Fibroblast of skin of left biceps (primary cell): ENCODE measurements around the gene FRAT2.

Source experiments
- DNase-seq, 2 experiments: peaks; one replicate each; pipeline ENCODE4 v3.0.0-alpha.2; 2013; ENCODE audit warnings: low read depth in 2 of 2

The FRAT2 gene

DNA sequence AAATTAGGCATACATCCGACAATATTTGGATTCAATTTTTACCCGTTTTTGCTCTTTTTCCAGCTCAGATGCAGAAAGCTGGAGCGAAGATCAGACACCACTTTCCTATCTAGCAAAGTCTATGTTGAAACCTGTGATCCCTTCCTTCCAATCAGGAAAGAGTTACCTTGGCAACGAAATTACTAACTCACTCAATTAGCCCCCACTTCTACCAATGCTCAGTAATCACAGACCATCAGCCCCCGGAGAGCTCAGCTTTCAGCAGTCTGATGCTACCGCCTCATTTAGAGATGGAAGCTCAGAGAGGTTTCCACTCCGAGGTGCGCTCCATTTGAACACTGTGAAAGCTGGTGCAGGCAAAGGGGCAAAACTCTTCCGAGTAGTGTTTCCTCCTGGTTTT, 8.8 kb downstream of the FRAT2 start:
- no peak for DNase-seq

DNA sequence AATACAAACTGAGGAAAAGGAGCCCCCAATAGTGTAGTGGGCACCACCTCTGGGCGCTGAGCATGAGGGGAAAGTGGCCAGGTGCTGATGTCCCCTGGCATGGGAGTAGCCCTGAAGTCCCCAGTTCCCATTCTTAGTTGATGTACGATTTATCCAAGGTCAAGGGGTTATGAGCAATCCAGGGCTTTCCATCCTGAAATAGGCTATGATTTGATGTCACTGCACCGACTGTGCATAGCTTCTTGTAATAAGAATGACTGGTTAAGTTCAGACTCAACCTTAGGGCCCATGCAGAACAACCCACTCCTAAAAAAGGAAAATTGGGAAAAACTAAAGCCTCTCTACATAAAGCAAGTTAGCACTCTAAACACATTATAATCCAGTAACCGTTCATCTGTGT, 11.0 kb downstream of the FRAT2 start:
- no peak for DNase-seq

DNA sequence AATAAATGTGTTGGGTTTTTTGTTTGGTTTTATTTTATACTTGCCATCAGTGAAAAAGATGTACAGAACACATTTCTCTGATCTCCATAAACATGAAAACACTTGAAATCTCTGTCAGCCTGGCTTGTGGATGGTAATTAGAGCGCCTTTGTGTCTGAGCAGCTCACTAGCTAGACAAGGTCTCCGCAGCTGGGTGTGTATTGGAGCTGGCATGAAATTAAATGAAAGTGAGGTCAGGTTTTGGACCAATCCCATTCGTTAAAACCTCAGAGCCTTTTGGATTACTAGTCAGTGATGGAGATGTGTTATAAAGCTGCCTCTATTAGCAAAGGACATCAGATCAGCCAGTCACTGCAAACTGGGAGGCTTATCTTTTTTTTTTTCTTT, 12.7 kb downstream of the FRAT2 start:
- no peak for DNase-seq

DNA sequence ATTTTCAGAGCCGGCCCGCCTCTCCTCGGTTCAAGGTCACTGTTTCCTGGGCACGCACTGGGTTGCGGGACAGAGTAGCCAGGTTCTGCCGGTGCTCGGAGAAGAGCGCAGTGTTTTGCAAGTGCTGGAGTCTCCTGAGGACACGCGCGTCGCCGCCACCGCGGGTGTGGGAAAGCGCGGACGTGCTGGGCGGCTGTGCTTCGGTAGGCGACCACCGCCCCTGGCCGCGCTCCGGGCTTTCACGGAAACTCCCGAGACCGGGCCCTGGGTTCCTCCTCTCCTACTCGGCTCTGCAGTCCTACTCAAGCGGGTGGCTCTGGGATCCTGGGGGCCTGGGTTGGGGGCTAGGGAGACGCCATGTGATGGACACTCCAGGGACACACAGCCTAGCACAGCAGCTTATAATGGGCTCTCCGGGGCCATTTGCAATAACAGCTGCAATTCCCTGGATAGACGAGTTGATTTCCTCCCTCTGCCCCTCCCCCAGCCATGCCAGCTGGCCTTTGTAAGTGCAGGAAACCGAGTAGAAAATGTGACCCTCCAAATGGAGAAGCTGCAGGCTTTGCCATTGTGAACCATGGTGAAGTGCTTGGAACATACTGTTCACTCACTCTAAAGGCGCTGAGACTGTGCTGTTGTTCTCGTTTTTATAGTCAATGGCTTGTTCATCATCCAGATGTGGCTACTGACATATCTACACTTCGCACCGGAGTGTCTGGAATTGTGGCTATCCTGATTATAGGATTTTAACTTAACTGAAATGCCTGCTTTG, 13.3 kb downstream of the FRAT2 start:
- no peak for DNase-seq

DNA sequence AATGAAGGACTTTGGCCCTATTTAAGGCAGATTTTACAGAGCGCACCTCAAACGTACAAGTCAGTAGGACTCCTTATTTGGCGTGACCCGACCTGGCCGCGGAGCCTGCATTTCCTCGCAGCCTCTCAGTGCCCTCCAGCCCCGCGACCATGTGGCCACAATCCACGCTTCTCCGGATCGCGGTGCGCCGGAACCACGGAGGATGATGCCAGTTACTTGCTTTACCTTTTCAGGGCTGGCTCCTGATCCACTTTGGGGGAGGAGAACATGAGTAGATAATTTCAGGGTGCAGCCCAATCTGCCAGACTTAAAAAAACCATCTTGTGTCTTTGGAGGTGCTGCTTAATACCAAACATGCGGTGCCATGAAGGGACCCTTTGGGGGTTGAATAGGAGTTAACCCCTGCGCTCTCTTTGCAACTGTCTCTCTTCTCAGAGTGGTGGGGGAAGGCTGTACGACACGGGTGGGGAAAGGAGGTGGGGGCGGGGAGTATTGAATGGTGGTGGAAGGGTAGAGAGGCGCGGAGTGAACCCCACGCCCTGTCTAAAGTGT, 14.0 kb downstream of the FRAT2 start:
- DNase-seq: no peak

DNA sequence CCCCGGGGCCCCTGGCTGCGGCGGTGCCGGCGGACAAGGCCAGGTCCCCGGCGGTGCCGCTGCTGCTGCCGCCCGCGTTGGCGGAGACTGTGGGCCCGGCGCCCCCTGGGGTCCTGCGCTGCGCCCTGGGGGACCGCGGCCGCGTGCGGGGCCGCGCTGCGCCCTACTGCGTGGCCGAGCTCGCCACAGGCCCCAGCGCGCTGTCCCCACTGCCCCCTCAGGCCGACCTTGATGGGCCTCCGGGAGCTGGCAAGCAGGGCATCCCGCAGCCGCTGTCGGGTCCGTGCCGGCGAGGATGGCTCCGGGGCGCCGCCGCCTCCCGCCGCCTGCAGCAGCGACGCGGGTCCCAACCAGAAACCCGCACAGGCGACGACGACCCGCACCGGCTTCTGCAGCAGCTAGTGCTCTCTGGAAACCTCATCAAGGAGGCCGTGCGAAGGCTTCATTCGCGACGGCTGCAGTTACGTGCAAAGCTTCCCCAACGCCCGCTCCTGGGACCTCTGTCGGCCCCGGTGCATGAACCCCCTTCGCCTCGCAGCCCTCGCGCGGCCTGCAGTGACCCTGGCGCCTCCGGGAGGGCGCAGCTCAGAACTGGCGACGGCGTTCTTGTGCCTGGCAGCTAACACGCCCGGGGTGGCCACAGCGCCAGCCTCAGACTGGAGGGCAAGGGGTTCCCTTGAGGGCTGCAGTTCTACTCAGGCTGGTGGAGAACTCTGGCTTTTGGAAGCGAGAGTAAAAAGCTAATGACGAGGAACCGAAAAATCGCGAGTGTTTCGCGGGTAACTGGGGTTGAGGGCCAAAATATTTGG, 14.7 kb downstream of the FRAT2 start:
- DNase-seq: no peak

DNA sequence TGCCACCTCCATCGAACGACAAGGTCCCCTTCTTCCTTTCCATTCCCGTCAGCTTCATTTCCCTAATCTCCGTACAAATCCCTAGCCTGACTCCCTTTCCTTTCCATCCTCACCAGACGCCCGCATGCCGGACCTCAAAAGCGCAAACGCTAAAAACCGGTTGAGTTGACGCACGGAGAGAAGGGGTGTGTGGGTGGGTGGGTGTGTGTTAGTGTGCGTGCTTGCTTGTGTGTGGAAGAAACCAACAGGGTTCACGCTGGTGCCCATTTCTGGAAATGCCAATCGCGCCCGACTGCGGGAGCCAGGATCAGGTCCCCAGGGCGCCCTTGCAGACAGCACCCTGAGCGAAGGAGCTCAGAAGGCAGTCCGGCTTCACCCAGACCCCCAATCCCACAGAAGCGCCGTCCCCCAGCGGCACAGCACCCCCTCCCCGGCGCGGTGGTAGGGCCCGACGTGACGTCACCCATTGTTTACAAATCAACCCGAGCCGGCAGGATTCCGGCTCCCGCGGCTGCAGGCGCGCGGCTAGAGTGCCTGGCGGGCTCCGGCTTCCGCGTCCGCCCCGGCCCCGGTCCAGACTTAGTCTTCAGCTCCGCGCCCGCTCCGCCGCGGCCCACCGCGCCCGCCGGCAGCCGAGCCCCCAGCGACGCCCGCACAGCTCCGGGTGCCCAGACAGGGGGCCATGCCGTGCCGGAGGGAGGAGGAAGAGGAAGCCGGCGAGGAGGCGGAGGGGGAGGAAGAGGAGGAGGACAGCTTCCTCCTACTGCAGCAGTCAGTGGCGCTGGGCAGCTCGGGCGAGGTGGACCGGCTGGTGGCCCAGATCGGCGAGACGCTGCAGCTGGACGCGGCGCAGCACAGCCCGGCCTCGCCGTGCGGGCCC, 15.5 kb downstream of the FRAT2 start, which contains the start of gene FRAT1:
Gene FRAT1 (plus strand): TSS at position 500 of the 880 bp plus-strand sequence. CDS start 183 bp downstream, at position 683.
- peak; percentile 73 for DNase-seq

DNA sequence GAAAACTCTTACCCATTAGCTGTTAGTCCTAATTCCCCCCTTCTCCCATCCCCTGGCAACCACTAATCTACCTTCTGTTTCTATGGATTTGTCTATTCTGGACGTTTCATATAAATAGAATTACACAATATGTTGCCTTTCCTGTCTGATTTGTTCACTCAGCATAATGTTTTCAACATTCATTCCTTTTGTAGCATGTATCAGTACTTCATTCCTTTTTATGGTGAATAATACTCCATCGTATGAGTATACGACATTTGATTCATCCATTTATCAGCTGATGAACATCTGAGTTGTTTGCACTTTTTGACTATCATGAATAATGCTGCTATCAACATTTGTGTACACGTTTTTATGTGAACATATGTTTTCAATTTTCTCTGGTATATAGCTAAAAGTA, 19.9 kb downstream of the FRAT2 start:
- no peak for DNase-seq

DNA sequence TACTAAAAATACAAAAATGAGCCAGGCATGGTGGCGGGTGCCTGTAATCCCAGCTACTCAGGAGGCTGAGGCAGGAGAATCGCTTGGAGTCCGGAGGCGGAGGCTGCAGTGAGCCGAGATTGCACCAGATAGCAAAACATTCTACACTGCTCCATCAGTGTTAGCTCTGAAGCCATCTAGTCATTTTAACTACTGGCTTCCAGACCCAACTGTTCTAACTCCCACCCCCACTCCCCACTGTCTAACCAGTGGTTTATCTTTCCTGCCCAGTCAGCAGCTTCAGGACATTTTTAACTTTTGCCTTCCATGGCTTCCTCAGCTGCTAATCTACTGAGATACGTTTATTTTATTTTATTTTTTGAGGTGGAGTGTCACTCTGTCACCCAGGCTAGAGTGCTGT, 21.6 kb downstream of the FRAT2 start:
- DNase-seq: no peak

DNA sequence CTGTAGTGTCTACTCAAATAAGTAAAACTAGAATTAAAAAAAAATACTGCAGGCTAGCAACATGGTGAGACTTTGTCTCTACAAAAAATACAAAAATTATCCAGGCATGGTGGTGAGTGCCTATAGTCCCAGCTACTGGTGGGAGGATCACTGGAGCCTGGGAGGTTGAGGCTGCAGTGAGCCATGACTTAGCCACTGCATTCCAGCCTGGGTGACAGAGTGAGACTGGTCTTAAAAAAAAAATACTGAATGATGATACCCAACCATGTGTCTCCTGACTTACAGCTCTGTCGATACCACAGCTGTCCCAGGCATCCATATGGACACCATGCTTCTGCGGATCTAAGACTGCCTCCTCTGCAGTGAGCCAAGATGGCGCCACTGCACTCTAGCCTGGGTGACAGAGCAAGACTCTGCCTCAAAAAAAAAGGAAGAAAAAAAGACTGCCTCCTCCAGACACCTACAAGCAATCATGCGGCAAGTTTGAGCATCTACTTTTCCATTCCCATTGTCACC, 23.4 kb downstream of the FRAT2 start:
- no peak for DNase-seq

DNA sequence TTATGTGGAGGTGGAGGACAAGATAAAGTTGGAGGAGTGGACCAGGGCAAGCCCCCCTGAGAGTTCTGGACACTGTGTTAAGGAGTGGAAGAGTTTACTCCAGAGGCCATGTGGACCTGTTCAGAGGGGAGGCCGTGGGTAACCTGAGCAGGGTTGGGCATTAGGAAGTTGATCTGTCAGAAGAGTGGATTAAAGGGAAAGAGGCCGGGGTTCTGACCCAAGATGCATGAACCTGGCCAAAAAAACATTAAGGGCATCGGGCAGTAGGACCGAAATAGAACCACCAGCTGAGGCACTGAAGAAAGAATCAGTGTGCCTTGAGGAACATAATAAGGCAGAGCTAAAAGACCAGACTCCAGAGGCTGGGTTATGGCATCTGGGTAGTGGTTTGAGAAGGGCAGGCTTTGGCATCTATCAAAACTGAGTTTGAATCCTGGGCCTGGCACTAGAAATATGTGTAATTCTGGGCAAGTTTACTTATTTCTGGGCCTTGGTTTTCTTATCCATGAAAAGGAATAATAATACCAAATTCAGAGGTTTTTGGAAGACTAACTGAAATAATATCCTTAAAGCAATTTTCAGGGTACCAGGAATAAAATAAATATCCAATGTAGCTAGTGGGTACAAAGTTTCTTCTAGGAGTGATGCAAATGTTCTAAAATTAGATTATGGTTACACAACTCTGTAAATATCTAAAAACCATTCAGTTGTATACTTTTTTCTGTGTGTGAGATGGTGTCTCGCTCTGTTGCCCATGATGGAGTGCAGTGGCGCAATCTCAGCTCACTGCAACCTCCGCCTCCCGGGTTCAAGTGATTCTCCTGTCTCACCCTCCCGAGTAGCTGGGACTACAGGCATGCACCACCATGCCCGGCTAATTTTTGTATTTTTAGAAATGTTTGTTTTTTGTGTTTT, 26.4 kb downstream of the FRAT2 start:
- no peak for DNase-seq

DNA sequence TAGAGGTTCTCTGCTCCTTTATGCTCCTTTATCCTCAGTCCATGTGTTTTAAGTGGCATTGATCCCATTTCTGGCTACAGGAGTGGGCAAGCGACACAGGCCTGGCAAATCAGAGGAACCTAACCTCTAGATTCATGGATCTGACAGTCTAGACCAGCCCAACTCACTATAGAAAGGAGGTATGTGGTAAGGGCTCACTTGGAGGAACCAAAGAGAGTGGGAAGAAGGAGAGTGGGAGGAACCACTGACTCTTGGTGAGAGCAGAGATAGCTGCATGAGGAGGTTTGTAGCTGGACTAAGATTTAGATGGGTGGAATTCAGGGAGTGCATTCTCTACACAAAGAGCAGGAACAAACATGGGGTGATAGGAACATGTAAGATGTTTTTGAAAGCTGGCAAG, 27.1 kb downstream of the FRAT2 start:
- no peak for DNase-seq

DNA sequence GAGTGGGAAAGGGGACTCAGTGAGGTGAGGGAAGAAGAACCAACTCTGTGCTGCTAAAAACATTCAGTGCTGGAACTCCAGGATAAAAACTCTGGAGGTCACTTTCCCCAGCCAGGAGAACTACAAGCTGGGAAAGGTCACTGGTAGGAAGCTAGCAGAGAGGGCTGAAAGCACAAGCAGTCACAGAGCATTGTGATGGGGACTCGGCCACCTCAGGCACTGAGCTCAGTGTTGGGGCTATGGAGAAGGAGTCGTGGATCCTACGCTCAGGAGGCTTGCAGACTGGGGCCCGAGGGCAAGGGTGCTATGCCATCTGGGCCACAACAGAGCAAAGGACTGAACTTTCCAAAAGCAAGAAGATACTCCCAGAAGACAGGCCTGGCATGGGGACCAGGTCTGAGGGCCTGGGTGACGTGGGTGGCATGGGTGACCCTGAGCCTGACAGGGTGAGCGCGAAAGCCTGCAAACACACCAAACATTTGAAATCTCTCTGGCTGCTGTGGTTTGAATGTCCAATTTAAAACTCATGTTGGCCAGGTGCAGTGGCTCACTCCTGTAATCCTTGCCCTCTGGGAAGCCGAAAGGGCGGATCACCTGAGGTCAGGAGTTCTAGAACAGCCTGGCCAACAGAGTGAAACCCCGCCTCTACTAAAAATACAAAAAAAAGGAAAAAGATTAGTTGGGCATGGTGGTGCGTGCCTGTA, 32.3 kb downstream of the FRAT2 start:
- DNase-seq: no peak

DNA sequence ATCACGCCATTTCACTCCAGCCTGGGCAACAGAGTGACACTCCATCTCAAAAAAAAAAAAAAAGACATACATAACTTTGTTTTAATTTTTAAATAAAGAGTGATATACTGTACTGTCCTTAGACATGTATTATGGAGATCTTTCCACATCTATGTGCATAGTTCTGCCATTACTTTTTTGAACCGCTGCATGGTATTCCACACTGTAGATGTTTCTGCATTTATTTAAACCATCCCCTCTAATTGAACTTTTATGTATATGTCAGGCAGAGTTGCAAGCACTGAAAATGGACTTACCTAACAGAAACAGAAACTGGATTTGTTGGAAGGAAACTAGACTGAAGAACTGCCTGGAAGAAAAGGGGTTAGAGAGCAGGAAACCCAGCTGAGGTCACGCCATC, 33.5 kb downstream of the FRAT2 start:
- DNase-seq: no peak

DNA sequence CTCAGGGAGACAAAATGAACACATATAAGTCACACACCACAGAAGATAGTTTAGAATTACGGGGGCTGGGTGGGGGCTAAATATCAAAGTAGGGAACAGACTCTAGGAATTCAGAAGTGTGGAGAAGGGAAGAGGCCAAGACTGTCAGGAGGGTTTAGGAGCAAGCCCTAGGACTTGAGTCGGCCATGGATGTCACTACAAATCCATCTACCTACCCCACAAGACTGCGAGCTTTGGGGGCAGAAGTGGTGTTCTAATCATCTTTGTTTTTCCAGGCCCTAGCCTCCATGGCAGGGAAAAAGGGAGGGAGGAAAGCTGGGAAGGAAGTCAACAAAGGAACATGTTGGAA, 36.3 kb downstream of the FRAT2 start:
- DNase-seq: no peak

DNA sequence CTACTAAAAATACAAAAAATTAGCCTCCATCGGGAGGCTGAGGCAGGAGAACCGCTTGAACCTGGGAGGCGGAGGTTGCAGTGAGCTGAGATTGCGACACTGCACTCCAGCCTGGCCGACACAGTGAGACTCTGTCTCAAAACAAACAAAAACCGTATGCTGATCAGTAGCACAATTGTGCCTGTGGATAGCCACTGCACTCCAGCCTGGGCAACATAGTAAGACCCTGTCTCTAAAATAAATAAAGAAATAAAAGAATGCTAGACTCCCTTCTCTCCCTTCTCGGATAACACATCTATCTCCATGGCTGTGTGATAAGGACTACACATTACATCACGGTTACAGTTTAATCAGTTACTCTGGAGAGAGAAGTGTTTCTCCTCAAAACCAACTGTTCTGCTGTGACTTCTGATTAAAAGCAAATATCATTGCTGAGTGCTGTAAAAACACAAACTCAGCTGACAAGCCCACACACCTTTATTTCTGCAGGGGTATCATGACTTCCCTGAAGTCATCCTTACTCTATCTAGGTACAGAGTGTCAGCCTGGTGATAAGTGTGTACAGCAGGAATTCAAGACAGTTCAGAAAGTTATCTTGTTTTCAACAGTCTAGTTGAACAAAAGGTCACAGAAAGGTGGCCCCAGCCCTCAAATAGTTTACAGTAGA, 36.8 kb downstream of the FRAT2 start:
- DNase-seq: no peak

DNA sequence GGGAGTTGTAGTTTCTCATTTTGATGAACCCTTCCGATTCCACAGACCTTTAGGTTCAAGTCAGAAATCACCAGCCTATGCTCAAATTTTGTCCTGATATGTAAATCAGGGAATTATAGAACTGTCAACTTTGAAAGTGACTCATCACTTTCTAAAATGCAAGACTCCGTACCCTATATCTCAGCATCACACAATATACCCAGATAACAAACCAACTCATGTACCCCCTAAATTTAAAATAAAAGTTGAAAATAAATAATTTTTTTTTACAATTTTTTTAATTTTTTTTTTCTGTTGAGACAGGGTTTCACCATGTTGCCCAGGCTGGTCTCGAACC, 41.7 kb downstream of the FRAT2 start:
- no peak for DNase-seq

DNA sequence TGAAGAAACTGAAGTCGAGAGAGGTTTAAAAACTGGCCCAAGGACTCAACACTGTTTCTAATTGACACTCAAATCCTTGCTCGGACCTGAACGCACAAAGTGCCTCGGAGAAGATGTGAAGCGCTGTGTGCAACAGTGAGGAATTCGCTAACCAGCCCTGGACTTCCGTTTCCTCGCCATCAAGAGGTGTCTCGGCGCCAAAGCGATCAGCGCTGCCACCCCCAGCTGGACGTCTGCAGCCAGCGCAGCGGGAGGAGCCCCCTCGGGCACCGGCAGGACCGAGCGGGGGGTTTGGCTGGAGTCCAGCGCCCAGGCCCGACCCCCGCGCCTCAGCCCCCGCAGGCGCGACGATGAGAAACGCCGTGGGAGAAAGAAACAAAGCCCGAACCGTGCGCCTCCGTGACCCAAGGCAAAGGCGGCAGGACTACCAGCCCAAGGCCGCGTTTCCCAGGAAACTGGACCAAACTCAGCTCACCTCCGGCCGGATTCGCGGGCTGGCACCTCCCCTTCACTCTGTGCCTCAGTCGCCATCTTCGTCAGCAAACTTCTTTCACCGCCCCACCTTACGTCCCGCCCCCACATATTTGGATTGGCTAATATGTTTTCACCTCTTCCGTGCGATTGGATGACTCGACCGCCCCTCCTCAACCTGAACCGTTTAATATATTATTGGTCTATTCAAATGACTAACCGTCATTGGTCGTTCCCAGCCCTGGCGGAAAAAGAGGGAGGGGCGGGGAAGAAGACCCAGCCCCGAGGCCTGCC, 42.2 kb downstream of the FRAT2 start, which contains the start of gene ARHGAP19:
Gene ARHGAP19 (minus strand): TSS at position 541 of the 765 bp plus-strand sequence. CDS start 10 bp downstream, at position 531.
- peak; percentile 94 to 95 for DNase-seq
